Colonic mucosa (tissue), 4 donors: ENCODE measurements around the gene PDGFD. TPM values are rescaled to one million over a fixed set of nuclear protein-coding genes. Genes with fewer than 3 reads are reported as not detected.

Experiments used
- DNase-seq: peaks from one replicate; pipeline ENCODE4 v3.0.0-alpha.2; 2020
- H3K27ac ChIP-seq: fragments of 200-600 bp; one replicate; pipeline ENCODE4 v1.8.0; 2021
- H3K27me3 ChIP-seq: fragments of 200-600 bp; one replicate; pipeline ENCODE4 v1.8.0; 2021
- H3K36me3 ChIP-seq: fragments of 200-600 bp; one replicate; pipeline ENCODE4 v1.8.0; 2021
- H3K4me1 ChIP-seq: fragments of 200-600 bp; one replicate; pipeline ENCODE4 v1.8.0; 2021; ENCODE audit warnings: mild to moderate bottlenecking
- H3K4me3 ChIP-seq: fragments of 200-600 bp; one replicate; pipeline ENCODE4 v1.8.0; 2021
- H3K9ac ChIP-seq, 2 donors: one replicate each; pipeline ENCODE4 v1.7.0; 2013; ENCODE audit warnings: control low read depth in 2 of 2, low read depth in 2 of 2, low read length in 2 of 2
- H3K9me3 ChIP-seq: fragments of 200-600 bp; one replicate; pipeline ENCODE4 v1.8.0; 2021
- CTCF ChIP-seq: fragments of 200-600 bp; IDR thresholded peaks from one replicate; pipeline ENCODE4 v1.8.0; 2022; ENCODE audit warnings: antibody characterized with exemption, mild to moderate bottlenecking
- intact Hi-C: fragments of 100-400 bp; cut with DNase I; formaldehyde crosslinking; loops from one replicate; pipeline ENCODE4 v1.14.1; 2022
- total RNA-seq, 2 donors: library from RNA; stranded (reverse); fragmentation: NEBNext Ultra II Directional in 1 of 2; extraction: Animal tissue kit (Norgen Biotek cat#: 25700) in 1 of 2; gene quantifications; one replicate each; pipeline ENCODE4 v1.2.1, GENCODE V29; 2021
- donor health status: healthy.
- donor health status: DM: no; HTN: no; CAD: no.
- donor health status: DM: no; HTN: no; CAD: no.

The PDGFD gene
- total RNA-seq, 2 donors from 2014 or later, result 2.1 to 5.4 TPM

DNA sequence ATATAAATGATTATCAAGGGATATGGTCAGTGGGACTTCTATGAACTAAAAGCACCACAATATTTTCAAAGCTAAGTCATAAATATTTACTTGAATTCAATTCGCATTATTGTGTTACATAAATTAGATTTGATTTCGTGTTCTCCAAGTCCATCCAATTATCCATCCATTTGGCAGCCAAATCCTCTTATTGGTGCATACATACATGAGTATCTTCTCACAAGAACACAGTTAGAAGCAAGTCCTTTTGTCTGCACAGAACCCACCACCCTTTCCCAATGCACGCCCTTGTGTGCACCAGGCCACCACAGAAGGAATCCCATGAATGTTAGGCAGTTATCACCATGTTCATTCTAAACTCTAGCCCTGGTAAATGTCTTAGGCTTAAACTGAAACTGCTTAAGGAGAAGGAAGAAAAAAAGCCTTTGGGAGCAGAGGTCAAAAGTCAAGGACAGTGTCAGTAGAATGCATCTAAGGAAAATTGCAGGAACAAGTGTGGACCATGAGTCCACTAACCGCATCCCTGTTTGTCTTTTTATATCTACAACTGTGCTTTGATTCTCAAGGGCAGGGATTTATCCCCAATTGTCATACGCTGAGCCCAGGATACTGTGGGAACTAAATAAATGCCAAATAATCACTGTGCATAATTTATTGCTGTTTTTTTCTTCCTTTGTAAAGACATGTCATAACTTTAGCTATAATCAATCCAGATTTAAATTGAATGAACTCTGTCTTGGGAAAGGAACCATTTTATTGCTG is 235.7 kb downstream of the PDGFD start:
- DNase-seq, result no peak
- H3K4me1 ChIP-seq, result no peaks in the 10 kb centered on the region
- intact Hi-C loops, result loop anchor here (5.0 to 10.0 kb wide), 2 partner anchors 224 to 243 kb away; no protein-coding TSS in a partner anchor

DNA sequence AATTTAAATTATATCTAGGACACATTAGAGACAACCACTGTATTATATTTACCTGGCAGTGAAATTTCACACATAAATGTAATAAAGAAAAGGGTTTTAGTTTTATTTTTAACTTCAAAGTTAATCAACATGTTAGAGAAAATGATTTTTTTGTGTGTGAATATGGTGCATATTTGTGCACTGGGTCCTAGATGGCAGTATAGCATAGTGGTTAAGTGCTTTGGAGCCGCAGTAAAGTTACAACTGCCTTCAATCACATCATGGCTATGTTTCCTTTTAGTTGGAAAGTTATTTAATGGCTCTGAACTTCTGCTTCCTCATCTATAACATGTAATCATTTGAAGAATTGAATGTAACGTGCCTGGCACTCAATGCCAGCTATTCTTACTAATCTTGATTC is 236.4 kb downstream of the PDGFD start:
- Histone ChIP-seq H3K36me3 (no peaks in the 10 kb centered on the region), H3K4me1 (no peaks in the 10 kb centered on the region), H3K9me3 (no peaks in the 10 kb centered on the region), H3K9ac (no peak overlapping the region), H3K27me3 (no peaks in the 10 kb centered on the region), H3K27ac (no peak overlapping the region), H3K4me3 (no peak overlapping the region)
- peak; percentile 31 for TF ChIP-seq CTCF
- no peak for DNase-seq
- intact Hi-C loops, result loop anchor here (5.0 to 10.0 kb wide), 2 partner anchors 225 to 243 kb away; no protein-coding TSS in a partner anchor

More for the DNA sequence above, 235.7 kb downstream of the PDGFD start:
- Histone ChIP-seq H3K9me3 (no peaks in the 10 kb centered on the region), H3K36me3 (no peaks in the 10 kb centered on the region), H3K9ac (no peak overlapping the region), H3K27me3 (no peaks in the 10 kb centered on the region), H3K27ac (no peak overlapping the region), H3K4me3 (no peak overlapping the region)
- TF ChIP-seq CTCF, result no peak

DNA sequence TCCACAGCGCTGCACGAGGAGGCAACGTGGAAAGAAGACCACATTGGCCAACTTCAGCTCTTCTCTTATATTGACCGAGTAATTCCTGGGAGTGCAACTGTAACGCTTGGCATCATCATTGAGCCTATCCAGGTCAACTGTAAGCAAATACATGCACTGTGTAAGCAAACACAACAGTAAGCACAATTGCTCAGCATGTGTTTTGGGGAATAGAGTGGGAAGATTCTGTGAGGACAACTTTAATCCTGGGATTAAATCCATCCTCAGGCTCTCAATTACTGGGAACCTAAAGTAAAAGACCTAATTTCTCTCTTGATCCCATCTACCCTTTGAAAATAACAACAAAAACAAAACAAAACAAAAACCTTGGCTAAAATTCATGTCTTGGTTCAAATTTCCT is 237.0 kb downstream of the PDGFD start:
- DNase-seq, result no peak
- no peak overlapping the region for H3K27ac ChIP-seq
- no peak for TF ChIP-seq CTCF
- intact Hi-C loops, result loop anchor here (5.0 to 10.0 kb wide), 2 partner anchors 225 to 242 kb away; no protein-coding TSS in a partner anchor
- H3K36me3 ChIP-seq, result no peaks in the 10 kb centered on the region
- no peaks in the 10 kb centered on the region for H3K9me3 ChIP-seq
- H3K27me3 ChIP-seq, result no peaks in the 10 kb centered on the region
- no peaks in the 10 kb centered on the region for H3K4me1 ChIP-seq
- H3K9ac ChIP-seq, result no peak overlapping the region
- H3K4me3 ChIP-seq, result no peak overlapping the region

- DNase-seq, result no peak
- no peak for TF ChIP-seq CTCF
- H3K4me1 ChIP-seq, result no peaks in the 10 kb centered on the region
- H3K4me3 ChIP-seq, result no peak overlapping the region
- intact Hi-C loops, result loop anchor here (5.0 to 10.0 kb wide), 2 partner anchors 228 to 240 kb away; no protein-coding TSS in a partner anchor
- no peaks in the 10 kb centered on the region for H3K9me3 ChIP-seq
- H3K27me3 ChIP-seq, result no peaks in the 10 kb centered on the region
- no peak overlapping the region for H3K27ac ChIP-seq
- no peaks in the 10 kb centered on the region for H3K36me3 ChIP-seq
- no peak overlapping the region for H3K9ac ChIP-seq
Measured at GRCh38 chr11:103924166-103925013, 239.6 kb downstream of the PDGFD start.

DNA sequence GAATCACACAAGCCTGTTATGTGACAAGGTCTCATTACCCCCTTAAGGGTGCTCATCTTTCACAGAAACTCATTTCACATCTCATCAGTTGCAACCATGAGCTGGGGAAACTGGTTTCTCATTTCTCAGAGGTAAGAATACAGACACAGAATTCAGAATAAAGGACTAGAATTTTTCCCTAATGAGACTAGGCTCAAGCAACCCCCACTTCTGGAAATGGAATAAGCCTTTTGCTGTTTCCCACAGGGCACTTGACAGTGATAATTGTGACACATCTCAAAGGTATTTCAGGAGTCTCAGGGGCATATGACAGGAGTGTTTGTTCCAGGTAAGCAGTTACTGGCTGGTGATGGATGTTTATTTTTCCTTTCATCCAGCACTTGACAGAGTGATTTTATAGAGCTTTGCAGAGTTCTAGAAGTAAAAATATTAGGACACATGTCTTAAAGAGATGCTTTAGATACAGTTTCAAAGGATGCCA is 240.5 kb downstream of the PDGFD start:
- intact Hi-C loops, result loop anchor here (10.0 kb wide), 1 partner anchor 239 kb away; no protein-coding TSS in a partner anchor
- no peak for TF ChIP-seq CTCF
- H3K27me3 ChIP-seq, result no peaks in the 10 kb centered on the region
- H3K9ac ChIP-seq, result no peak overlapping the region
- H3K9me3 ChIP-seq, result no peaks in the 10 kb centered on the region
- H3K4me3 ChIP-seq, result no peak overlapping the region
- no peaks in the 10 kb centered on the region for H3K4me1 ChIP-seq
- H3K27ac ChIP-seq, result no peak overlapping the region
- DNase-seq, result no peak
- H3K36me3 ChIP-seq, result no peaks in the 10 kb centered on the region
